Endothelial cell of umbilical vein (primary cell): Measurements from ENCODE around the gene VSIG1.

ENCODE experiments used
- EZH2 ChIP-seq: IDR thresholded peaks from 2 replicates; pipeline ENCODE4 v1.6.1; 2012; ENCODE audit warnings: borderline replicate concordance, low read depth, mild to moderate bottlenecking, moderate library complexity, low read length, inconsistent platforms; ENCODE audit not compliant: severe bottlenecking
- POLR2A ChIP-seq: IDR thresholded peaks from 2 replicates; pipeline ENCODE4 v1.6.1; 2012; ENCODE audit warnings: low read depth, mild to moderate bottlenecking, control low read depth, low read length
- POLR2AphosphoS5 ChIP-seq: IDR thresholded peaks from 2 replicates; pipeline ENCODE4 v1.6.1; 2012; ENCODE audit warnings: low read depth, mild to moderate bottlenecking, control low read depth, low read length, moderate library complexity; ENCODE audit not compliant: insufficient read depth
- TF ChIP-seq, protein P1 (sequence below), 2 donors: IDR thresholded peaks; 1 replicate in 1 of 2; 2 replicates in 1 of 2; pipeline ENCODE4 v1.5.1; 2011; ENCODE audit warnings: low read length in 2 of 2, mild to moderate bottlenecking in 2 of 2, moderate library complexity in 2 of 2, control low read depth in 1 of 2, inconsistent platforms in 1 of 2, low read depth in 1 of 2; ENCODE audit not compliant: insufficient read depth in 1 of 2; ENCODE audit errors: extremely low read depth in 1 of 2

- no peak for TF ChIP-seq POLR2AphosphoS5
- TF ChIP-seq, protein P1, sequence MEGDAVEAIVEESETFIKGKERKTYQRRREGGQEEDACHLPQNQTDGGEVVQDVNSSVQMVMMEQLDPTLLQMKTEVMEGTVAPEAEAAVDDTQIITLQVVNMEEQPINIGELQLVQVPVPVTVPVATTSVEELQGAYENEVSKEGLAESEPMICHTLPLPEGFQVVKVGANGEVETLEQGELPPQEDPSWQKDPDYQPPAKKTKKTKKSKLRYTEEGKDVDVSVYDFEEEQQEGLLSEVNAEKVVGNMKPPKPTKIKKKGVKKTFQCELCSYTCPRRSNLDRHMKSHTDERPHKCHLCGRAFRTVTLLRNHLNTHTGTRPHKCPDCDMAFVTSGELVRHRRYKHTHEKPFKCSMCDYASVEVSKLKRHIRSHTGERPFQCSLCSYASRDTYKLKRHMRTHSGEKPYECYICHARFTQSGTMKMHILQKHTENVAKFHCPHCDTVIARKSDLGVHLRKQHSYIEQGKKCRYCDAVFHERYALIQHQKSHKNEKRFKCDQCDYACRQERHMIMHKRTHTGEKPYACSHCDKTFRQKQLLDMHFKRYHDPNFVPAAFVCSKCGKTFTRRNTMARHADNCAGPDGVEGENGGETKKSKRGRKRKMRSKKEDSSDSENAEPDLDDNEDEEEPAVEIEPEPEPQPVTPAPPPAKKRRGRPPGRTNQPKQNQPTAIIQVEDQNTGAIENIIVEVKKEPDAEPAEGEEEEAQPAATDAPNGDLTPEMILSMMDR (IDR thresholded peaks at IDR 0.05; ENCODE audit: extremely low read depth in 1 of 2, insufficient read depth in 1 of 2, low read depth in 1 of 2, low read length in 2 of 2), result no peak
- TF ChIP-seq EZH2, result no peak
- TF ChIP-seq POLR2A, result no peak
Measured at GRCh38 chrX:108123591-108124366, 78.9 kb downstream of the VSIG1 start.
